ENCODE data around the gene NR2E1.

DNA sequence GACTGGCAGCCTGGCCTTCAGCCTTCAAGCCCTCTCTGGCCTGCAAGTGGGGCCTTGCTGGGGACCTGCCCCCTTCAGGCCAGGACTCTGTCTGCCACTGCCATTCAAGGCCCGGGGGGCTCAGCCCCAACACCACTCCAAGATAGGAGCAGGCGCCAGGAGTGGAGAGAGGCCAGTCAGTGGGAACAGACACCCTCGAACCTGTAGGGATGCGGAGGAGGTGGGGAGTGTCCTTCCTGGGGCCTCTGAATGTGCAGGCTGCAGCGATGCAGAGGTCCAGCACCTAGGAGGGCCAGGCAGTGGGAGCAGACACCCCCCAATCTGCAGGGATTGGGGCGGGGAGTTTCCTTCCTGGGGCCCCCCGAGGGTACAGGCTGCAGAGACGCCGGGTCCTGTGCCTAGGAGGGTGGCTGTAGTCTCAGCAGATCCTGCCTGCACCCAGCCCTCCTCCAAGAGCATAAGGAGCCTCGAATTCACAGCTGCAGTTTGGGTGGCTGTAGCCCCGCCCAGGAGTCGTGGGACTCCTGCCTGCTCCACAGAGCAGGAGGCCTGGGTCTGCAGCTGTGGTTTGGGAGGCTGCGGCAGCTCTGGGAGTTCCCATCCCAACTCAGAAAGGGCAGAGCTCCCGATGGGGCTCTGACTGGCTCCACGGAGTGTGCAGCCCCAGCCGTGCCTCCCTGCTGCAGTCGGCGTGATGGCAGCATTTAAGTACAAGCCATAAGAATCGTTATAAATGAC is 33.1 kb downstream of the NR2E1 start:
- TF ChIP-seq, protein P1, sequence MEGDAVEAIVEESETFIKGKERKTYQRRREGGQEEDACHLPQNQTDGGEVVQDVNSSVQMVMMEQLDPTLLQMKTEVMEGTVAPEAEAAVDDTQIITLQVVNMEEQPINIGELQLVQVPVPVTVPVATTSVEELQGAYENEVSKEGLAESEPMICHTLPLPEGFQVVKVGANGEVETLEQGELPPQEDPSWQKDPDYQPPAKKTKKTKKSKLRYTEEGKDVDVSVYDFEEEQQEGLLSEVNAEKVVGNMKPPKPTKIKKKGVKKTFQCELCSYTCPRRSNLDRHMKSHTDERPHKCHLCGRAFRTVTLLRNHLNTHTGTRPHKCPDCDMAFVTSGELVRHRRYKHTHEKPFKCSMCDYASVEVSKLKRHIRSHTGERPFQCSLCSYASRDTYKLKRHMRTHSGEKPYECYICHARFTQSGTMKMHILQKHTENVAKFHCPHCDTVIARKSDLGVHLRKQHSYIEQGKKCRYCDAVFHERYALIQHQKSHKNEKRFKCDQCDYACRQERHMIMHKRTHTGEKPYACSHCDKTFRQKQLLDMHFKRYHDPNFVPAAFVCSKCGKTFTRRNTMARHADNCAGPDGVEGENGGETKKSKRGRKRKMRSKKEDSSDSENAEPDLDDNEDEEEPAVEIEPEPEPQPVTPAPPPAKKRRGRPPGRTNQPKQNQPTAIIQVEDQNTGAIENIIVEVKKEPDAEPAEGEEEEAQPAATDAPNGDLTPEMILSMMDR (IDR thresholded peaks at IDR 0.05; ENCODE audit: low read depth, low read length), result no peak
- TF ChIP-seq POLR2A (IDR thresholded peaks at IDR 0.05; ENCODE audit: extremely low read depth, insufficient read length), result no peak

Measured in NB4 (cell line).